Liver (tissue), 9 donors: ENCODE data around the gene BRWD1. TPM values are rescaled to one million over a fixed set of nuclear protein-coding genes. Genes with fewer than 3 reads are reported as not detected.

Experiments used
- DNase-seq: peaks from one replicate; pipeline ENCODE4 v3.0.0-alpha.2; 2017; ENCODE audit warnings: low spot score
- H3K27ac ChIP-seq, 2 donors: one replicate each; pipeline ENCODE4 v1.7.0; 2013; ENCODE audit warnings: inconsistent platforms in 2 of 2, low read length in 2 of 2, control low read depth in 1 of 2, low read depth in 1 of 2, mild to moderate bottlenecking in 1 of 2
- H3K27me3 ChIP-seq, 4 donors: one replicate each; pipeline versions ENCODE4 v1.6.1 to v1.7.0; 2013; ENCODE audit warnings: low read length in 3 of 4, inconsistent platforms in 1 of 4, mild to moderate bottlenecking in 1 of 4, moderate library complexity in 1 of 4; ENCODE audit not compliant: control insufficient read depth in 4 of 4, insufficient read depth in 4 of 4
- H3K36me3 ChIP-seq, 4 donors: one replicate each; pipeline versions ENCODE4 v1.6.1 to v1.7.0; 2013; ENCODE audit warnings: low read length in 3 of 4, mild to moderate bottlenecking in 3 of 4, low read depth in 1 of 4, moderate library complexity in 1 of 4; ENCODE audit not compliant: control insufficient read depth in 4 of 4, insufficient read depth in 3 of 4
- H3K4me1 ChIP-seq, 4 donors: one replicate each; pipeline versions ENCODE4 v1.6.1 to v1.7.0; 2013; ENCODE audit warnings: low read length in 3 of 4, mild to moderate bottlenecking in 3 of 4, moderate library complexity in 1 of 4; ENCODE audit not compliant: control insufficient read depth in 4 of 4, insufficient read depth in 4 of 4
- H3K4me3 ChIP-seq, 3 donors: one replicate each; pipeline versions ENCODE4 v1.6.1 to v1.7.0; 2013; ENCODE audit warnings: low read length in 3 of 3, control low read depth in 1 of 3, low read depth in 1 of 3, mild to moderate bottlenecking in 1 of 3
- H3K9ac ChIP-seq, 2 donors: one replicate each; pipeline ENCODE4 v1.7.0; 2013; ENCODE audit warnings: low read length in 2 of 2, mild to moderate bottlenecking in 2 of 2, moderate library complexity in 2 of 2, control low read depth in 1 of 2, low read depth in 1 of 2
- H3K9me3 ChIP-seq, 4 donors: one replicate each; pipeline versions ENCODE4 v1.6.1 to v1.7.0; 2013; ENCODE audit warnings: low read length in 3 of 4; ENCODE audit not compliant: control insufficient read depth in 4 of 4
- ATF3 ChIP-seq: IDR thresholded peaks from 2 replicates; pipeline ENCODE4 v1.6.1; 2016; ENCODE audit warnings: antibody characterized with exemption
- CTCF ChIP-seq: fragments of 150-350 bp; IDR thresholded peaks from 2 replicates; pipeline ENCODE4 v1.5.1; 2017; ENCODE audit warnings: improper control_type of control experiment, low read depth, low read length; ENCODE audit not compliant: missing input control
- EGR1 ChIP-seq, 2 donors: IDR thresholded peaks; 2 replicates each; pipeline ENCODE4 v1.6.1; 2016 to 2018; ENCODE audit warnings: antibody characterized with exemption in 2 of 2, low read depth in 2 of 2
- FOXA1 ChIP-seq: IDR thresholded peaks from 2 replicates; pipeline ENCODE4 v1.6.1; 2016; ENCODE audit warnings: antibody characterized with exemption
- FOXA2 ChIP-seq: IDR thresholded peaks from 2 replicates; pipeline ENCODE4 v1.6.1; 2016; ENCODE audit warnings: antibody characterized with exemption
- HNF4G ChIP-seq: IDR thresholded peaks from 2 replicates; pipeline ENCODE4 v1.6.1; 2016; ENCODE audit warnings: antibody characterized with exemption
- JUND ChIP-seq, 2 donors: IDR thresholded peaks; 2 replicates each; pipeline ENCODE4 v1.6.1; 2016; ENCODE audit warnings: antibody characterized with exemption in 2 of 2
- MAX ChIP-seq: IDR thresholded peaks from 2 replicates; pipeline ENCODE4 v1.6.1; 2016; ENCODE audit warnings: antibody characterized with exemption
- NR2F2 ChIP-seq: IDR thresholded peaks from 2 replicates; pipeline ENCODE4 v1.6.1; 2016; ENCODE audit warnings: antibody characterized with exemption
- REST ChIP-seq: IDR thresholded peaks from 2 replicates; pipeline ENCODE4 v1.6.1; 2016; ENCODE audit warnings: antibody characterized with exemption, mild to moderate bottlenecking
- RXRA ChIP-seq, 2 donors: IDR thresholded peaks; 2 replicates each; pipeline ENCODE4 v1.6.1; 2017 to 2018; ENCODE audit warnings: antibody characterized with exemption in 2 of 2, mild to moderate bottlenecking in 1 of 2
- SP1 ChIP-seq: IDR thresholded peaks from 2 replicates; pipeline ENCODE4 v1.6.1; 2018; ENCODE audit warnings: antibody characterized with exemption, mild to moderate bottlenecking
- ZBTB33 ChIP-seq: IDR thresholded peaks from 2 replicates; pipeline ENCODE4 v1.6.1; 2016; ENCODE audit warnings: antibody characterized with exemption
- WGBS: extraction: QIAGEN DNeasy Blood & Tissue Kit; methylation state at CpG from one replicate; pipeline ENCODE4 v1.1.7; 2013; 5-methylcytosine and 5-hydroxymethylcytosine counted together
- polyA plus RNA-seq, 2 donors: library from polyadenylated mRNA; stranded (reverse) in 1 of 2; unstranded in 1 of 2; fragments of 200-250 nt in 1 of 2; fragments of >200 nt in 1 of 2; fragmentation: Nextera tagmentation in 1 of 2; extraction: Ambion mirVana in 1 of 2; gene quantifications; one replicate each; pipeline versions ENCODE4 v1.2.1 to v1.2.3, GENCODE V29; 2013 to 2015
- total RNA-seq, 2 donors: library from RNA; depleted of rRNA; stranded (reverse); fragments of >200 nt; gene quantifications; one replicate each; pipeline ENCODE4 v1.2.3, GENCODE V29; 2014
- donor health status: healthy.
- donor health status: healthy.
- donor health status: healthy.
- donor health status: healthy.
- donor health status: healthy.

Gene BRWD1
- total and polyA plus RNA-seq, 4 donors: 5.2 to 56.6 (median 20.9) TPM

- Histone ChIP-seq H3K4me3 (no peak overlapping the region), H3K4me1 (peaks cover 0 to 2% (median 0%) of the 10 kb centered on the region in 4 donors), H3K27ac (no peak overlapping the region), H3K36me3 (peaks cover 5 to 22% (median 16%) of the 10 kb centered on the region in 4 donors), H3K9me3 (no peaks in the 10 kb centered on the region), H3K27me3 (no peaks in the 10 kb centered on the region), H3K9ac (no peak overlapping the region)
- DNase-seq: no peak
- TF ChIP-seq RXRA (IDR thresholded peaks at IDR 0.05) (no peak), FOXA1 (no peak), JUND (IDR thresholded peaks at IDR 0.05) (no peak), MAX (no peak), EGR1 (IDR thresholded peaks at IDR 0.05; ENCODE audit: low read depth in 2 of 2) (no peak)
- WGBS: 96% methylated on average over 6 of the region's 6 CpGs
Measured at GRCh38 chr21:39340687-39341086, 27.3 kb upstream of the BRWD1 start.

- Histone ChIP-seq H3K36me3 (peaks cover 5 to 20% (median 14%) of the 10 kb centered on the region in 4 donors), H3K27me3 (no peaks in the 10 kb centered on the region), H3K9ac (no peak overlapping the region), H3K9me3 (no peaks in the 10 kb centered on the region), H3K4me1 (peaks cover 0 to 2% (median 0%) of the 10 kb centered on the region in 4 donors), H3K27ac (no peak overlapping the region), H3K4me3 (no peak overlapping the region)
- 95% methylated on average over 2 of the region's 2 CpGs for WGBS
- TF ChIP-seq RXRA (IDR thresholded peaks at IDR 0.05) (no peak), ATF3 (no peak), JUND (IDR thresholded peaks at IDR 0.05) (no peak), EGR1 (IDR thresholded peaks at IDR 0.05; ENCODE audit: low read depth in 2 of 2) (no peak), FOXA1 (no peak), NR2F2 (no peak), ZBTB33 (no peak), REST (no peak)
- DNase-seq: no peak
Measured at GRCh38 chr21:39339231-39339630, 25.8 kb upstream of the BRWD1 start.

- Histone ChIP-seq H3K9ac (no peak overlapping the region), H3K4me3 (no peak overlapping the region), H3K36me3 (peaks cover 0 to 7% (median 4%) of the 10 kb centered on the region in 4 donors), H3K27me3 (no peaks in the 10 kb centered on the region), H3K9me3 (no peaks in the 10 kb centered on the region), H3K4me1 (no peaks in the 10 kb centered on the region), H3K27ac (no peak overlapping the region)
- WGBS: 79% methylated on average over 13 of the region's 13 CpGs
- DNase-seq: no peak
- TF ChIP-seq ZBTB33: no peak
- TF ChIP-seq CTCF: no peak
- TF ChIP-seq FOXA1: no peak
- no peak for TF ChIP-seq SP1
- TF ChIP-seq HNF4G: no peak
- TF ChIP-seq REST: no peak
- no peak for TF ChIP-seq FOXA2
Measured at GRCh38 chr21:39336457-39337008, 23.1 kb upstream of the BRWD1 start.
